ENCODE measurements around the gene IL2RA. TPM values are rescaled to one million over a fixed set of nuclear protein-coding genes. Genes with fewer than 3 reads are reported as not detected.
A peak's percentile ranks its signal among the peaks of the same experiment; 100 is the strongest.

Gene IL2RA
- total and polyA plus RNA-seq, 2 experiments from 2014 or later = not detected

DNA sequence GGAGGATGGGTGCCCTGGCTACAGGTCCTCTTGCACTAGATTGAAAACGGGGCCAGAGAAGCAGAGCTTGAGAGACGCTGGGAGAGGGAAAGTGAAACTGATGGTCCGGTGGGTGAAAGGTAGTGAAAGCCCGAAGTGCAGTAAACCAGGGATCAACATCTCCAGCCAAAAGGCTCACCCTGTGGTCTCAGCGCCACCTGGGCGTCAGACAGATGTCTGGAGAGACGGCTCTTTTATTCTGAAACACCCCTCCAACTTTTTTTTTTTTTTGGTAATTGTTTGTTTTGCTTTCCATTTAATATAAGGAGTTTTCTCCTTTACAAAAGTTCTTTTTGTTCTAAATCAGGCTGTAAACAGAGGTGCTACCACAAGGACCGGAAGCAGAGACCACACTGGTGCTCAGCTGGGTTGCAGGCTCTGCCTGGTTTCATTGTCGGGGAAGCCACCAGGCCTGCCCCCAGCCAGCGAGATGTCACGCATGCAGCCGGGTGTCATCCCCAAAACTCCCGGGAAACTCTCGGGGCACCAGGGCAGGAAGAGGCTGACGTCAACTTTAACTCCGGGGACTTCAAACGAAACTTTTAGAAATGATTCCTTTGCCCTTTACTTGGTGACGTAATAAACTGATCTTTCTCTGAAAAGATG lies 11.2 kb downstream of the IL2RA start:
- no peak overlapping the region for H3K27ac ChIP-seq (ENCODE audit: low read depth)
- H4K20me1 ChIP-seq (replicated peaks; ENCODE audit: insufficient read depth) = no peaks in the 10 kb centered on the region
- peaks cover 9% of the 10 kb centered on the region for H3K27me3 Mint-ChIP-seq (ENCODE audit: insufficient read depth, low read depth, poor library complexity)
- ATAC-seq (peak; percentile 76), DNase-seq (ENCODE audit: low spot score) (peak; percentile 45)
- no peaks in the 10 kb centered on the region for H3K36me3 Mint-ChIP-seq (ENCODE audit: low read depth)
- H3K79me2 ChIP-seq (replicated peaks; ENCODE audit: insufficient read depth) = no peaks in the 10 kb centered on the region
- H3K4me2 ChIP-seq = no peak overlapping the region
- H3F3A ChIP-seq (replicated peaks; ENCODE audit: low read depth) = no peaks in the 10 kb centered on the region
- H2AFZ ChIP-seq = peak overlapping the region; percentile 85
- H3K9me3 Mint-ChIP-seq = no peaks in the 10 kb centered on the region
- peaks cover 4% of the 10 kb centered on the region; the same call in 1 of the 3 replicates for H3K4me1 Mint-ChIP-seq
- H3K4me3 Mint-ChIP-seq = no peak overlapping the region
- H3K36me3 ChIP-seq (ENCODE audit: insufficient read depth) = no peaks in the 10 kb centered on the region
- no peaks in the 10 kb centered on the region for H3K9me2 ChIP-seq (ENCODE audit: insufficient read depth)
- H3K27ac Mint-ChIP-seq = no peak overlapping the region; the same call in 1 of the 2 replicates
- no peaks in the 10 kb centered on the region for H3K4me1 ChIP-seq (ENCODE audit: insufficient read depth)
- no peaks in the 10 kb centered on the region for H3K27me3 ChIP-seq (ENCODE audit: insufficient read depth)
- H3K4me3 ChIP-seq = no peak overlapping the region
- TF ChIP-seq, protein P1, sequence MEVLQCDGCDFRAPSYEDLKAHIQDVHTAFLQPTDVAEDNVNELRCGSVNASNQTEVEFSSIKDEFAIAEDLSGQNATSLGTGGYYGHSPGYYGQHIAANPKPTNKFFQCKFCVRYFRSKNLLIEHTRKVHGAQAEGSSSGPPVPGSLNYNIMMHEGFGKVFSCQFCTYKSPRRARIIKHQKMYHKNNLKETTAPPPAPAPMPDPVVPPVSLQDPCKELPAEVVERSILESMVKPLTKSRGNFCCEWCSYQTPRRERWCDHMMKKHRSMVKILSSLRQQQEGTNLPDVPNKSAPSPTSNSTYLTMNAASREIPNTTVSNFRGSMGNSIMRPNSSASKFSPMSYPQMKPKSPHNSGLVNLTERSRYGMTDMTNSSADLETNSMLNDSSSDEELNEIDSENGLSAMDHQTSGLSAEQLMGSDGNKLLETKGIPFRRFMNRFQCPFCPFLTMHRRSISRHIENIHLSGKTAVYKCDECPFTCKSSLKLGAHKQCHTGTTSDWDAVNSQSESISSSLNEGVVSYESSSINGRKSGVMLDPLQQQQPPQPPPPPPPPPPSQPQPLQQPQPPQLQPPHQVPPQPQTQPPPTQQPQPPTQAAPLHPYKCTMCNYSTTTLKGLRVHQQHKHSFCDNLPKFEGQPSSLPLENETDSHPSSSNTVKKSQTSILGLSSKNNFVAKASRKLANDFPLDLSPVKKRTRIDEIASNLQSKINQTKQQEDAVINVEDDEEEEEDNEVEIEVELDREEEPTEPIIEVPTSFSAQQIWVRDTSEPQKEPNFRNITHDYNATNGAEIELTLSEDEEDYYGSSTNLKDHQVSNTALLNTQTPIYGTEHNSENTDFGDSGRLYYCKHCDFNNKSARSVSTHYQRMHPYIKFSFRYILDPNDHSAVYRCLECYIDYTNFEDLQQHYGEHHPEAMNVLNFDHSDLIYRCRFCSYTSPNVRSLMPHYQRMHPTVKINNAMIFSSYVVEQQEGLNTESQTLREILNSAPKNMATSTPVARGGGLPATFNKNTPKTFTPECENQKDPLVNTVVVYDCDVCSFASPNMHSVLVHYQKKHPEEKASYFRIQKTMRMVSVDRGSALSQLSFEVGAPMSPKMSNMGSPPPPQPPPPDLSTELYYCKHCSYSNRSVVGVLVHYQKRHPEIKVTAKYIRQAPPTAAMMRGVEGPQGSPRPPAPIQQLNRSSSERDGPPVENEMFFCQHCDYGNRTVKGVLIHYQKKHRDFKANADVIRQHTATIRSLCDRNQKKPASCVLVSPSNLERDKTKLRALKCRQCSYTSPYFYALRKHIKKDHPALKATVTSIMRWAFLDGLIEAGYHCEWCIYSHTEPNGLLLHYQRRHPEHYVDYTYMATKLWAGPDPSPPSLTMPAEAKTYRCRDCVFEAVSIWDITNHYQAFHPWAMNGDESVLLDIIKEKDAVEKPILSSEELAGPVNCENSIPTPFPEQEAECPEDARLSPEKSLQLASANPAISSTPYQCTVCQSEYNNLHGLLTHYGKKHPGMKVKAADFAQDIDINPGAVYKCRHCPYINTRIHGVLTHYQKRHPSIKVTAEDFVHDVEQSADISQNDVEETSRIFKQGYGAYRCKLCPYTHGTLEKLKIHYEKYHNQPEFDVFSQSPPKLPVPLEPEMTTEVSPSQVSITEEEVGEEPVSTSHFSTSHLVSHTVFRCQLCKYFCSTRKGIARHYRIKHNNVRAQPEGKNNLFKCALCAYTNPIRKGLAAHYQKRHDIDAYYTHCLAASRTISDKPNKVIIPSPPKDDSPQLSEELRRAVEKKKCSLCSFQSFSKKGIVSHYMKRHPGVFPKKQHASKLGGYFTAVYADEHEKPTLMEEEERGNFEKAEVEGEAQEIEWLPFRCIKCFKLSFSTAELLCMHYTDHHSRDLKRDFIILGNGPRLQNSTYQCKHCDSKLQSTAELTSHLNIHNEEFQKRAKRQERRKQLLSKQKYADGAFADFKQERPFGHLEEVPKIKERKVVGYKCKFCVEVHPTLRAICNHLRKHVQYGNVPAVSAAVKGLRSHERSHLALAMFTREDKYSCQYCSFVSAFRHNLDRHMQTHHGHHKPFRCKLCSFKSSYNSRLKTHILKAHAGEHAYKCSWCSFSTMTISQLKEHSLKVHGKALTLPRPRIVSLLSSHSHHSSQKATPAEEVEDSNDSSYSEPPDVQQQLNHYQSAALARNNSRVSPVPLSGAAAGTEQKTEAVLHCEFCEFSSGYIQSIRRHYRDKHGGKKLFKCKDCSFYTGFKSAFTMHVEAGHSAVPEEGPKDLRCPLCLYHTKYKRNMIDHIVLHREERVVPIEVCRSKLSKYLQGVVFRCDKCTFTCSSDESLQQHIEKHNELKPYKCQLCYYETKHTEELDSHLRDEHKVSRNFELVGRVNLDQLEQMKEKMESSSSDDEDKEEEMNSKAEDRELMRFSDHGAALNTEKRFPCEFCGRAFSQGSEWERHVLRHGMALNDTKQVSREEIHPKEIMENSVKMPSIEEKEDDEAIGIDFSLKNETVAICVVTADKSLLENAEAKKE (CRISPR knock-in tag; IDR thresholded peaks at IDR 0.05) = no peak
- TF ChIP-seq, protein P2, sequence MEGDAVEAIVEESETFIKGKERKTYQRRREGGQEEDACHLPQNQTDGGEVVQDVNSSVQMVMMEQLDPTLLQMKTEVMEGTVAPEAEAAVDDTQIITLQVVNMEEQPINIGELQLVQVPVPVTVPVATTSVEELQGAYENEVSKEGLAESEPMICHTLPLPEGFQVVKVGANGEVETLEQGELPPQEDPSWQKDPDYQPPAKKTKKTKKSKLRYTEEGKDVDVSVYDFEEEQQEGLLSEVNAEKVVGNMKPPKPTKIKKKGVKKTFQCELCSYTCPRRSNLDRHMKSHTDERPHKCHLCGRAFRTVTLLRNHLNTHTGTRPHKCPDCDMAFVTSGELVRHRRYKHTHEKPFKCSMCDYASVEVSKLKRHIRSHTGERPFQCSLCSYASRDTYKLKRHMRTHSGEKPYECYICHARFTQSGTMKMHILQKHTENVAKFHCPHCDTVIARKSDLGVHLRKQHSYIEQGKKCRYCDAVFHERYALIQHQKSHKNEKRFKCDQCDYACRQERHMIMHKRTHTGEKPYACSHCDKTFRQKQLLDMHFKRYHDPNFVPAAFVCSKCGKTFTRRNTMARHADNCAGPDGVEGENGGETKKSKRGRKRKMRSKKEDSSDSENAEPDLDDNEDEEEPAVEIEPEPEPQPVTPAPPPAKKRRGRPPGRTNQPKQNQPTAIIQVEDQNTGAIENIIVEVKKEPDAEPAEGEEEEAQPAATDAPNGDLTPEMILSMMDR (conservative IDR thresholded peaks at IDR 0.05; ENCODE audit: low read depth in 2 of 2) = peak; percentile 36 to 58

DNA sequence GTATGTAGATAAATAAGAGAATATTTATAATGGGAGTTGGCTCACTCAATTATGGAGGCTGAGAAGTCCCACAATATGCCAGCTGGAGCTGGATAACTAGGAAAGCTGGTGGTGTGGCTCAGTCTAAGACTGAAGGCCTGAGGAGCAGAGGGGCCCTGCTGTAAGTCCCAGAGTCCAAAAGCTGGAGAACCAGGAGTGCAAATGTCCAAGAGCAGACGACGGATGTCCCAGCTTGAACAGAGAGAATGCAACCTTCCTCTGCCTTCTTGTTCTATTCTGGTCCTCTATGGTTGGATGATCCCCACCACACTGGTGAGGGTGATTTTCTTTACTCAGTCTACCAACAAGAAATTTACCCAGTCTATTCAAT lies 13.2 kb downstream of the IL2RA start:
- Histone ChIP-seq H3F3A (replicated peaks; ENCODE audit: low read depth) (no peaks in the 10 kb centered on the region), H4K20me1 (replicated peaks; ENCODE audit: insufficient read depth) (no peaks in the 10 kb centered on the region), H3K27me3 (ENCODE audit: insufficient read depth) (no peaks in the 10 kb centered on the region), H3K4me3 (no peak overlapping the region), H3K79me2 (replicated peaks; ENCODE audit: insufficient read depth) (no peaks in the 10 kb centered on the region), H3K4me1 (ENCODE audit: insufficient read depth) (no peaks in the 10 kb centered on the region), H3K4me2 (no peak overlapping the region), H2AFZ (no peak overlapping the region), H3K9me2 (ENCODE audit: insufficient read depth) (no peaks in the 10 kb centered on the region), H3K36me3 (ENCODE audit: insufficient read depth) (no peaks in the 10 kb centered on the region), H3K27ac (ENCODE audit: low read depth) (no peak overlapping the region)
- ATAC-seq (no peak), DNase-seq (ENCODE audit: low spot score) (no peak)
- Mint-ChIP-seq H3K36me3 (ENCODE audit: low read depth) (no peaks in the 10 kb centered on the region), H3K27me3 (ENCODE audit: insufficient read depth, low read depth, poor library complexity) (peaks cover 13% of the 10 kb centered on the region), H3K9me3 (no peaks in the 10 kb centered on the region), H3K4me1 (peaks cover 4% of the 10 kb centered on the region; the same call in 1 of the 3 replicates), H3K27ac (no peak overlapping the region), H3K4me3 (no peak overlapping the region)
- TF ChIP-seq, protein P1 (CRISPR knock-in tag; IDR thresholded peaks at IDR 0.05) = no peak
- no peak for TF ChIP-seq ZNF331 (CRISPR knock-in tag; IDR thresholded peaks at IDR 0.05; ENCODE audit: low read depth)

Data from GM23338 (cell line).